Measurements from ENCODE around the gene LIMK1.

Gene LIMK1

GRCh38 chr7:74092321-74092963 is 8.8 kb downstream of the LIMK1 start:
- H4K20me1 ChIP-seq (ENCODE audit: insufficient read depth, low read length) = no peaks in the 10 kb centered on the region

GRCh38 chr7:74092964-74093471 is 9.4 kb downstream of the LIMK1 start:
- no peaks in the 10 kb centered on the region for H4K20me1 ChIP-seq (ENCODE audit: insufficient read depth, low read length)
- no peaks in the 10 kb centered on the region for H3K27me3 ChIP-seq (ENCODE audit: low read depth, low read length)
- H3K9me3 ChIP-seq (ENCODE audit: insufficient read depth, low read length) = peaks cover 4% of the 10 kb centered on the region; the same call in 1 of the 2 replicates
- H3K36me3 ChIP-seq (replicated peaks; ENCODE audit: low read depth, low read length) = peaks cover 22% of the 10 kb centered on the region
- H3K79me2 ChIP-seq (ENCODE audit: low read length) = peaks cover 21% of the 10 kb centered on the region
- TF ChIP-seq EZH2phosphoT487 (IDR thresholded peaks at IDR 0.05; ENCODE audit: low read depth) (no peak), CTCF (IDR thresholded peaks at IDR 0.05; ENCODE audit: low read depth, low read length) (no peak)
- no peak overlapping the region for H2AFZ ChIP-seq (ENCODE audit: low read depth, low read length)
- peak overlapping the region; percentile 90 for H3K27ac ChIP-seq (ENCODE audit: low read length)
- H3K4me2 ChIP-seq (ENCODE audit: low read length) = peak overlapping the region; percentile 91
- H3K4me1 ChIP-seq (ENCODE audit: low read length) = peaks cover 39% of the 10 kb centered on the region
- peak overlapping the region; percentile 77 for H3K4me3 ChIP-seq (ENCODE audit: low read length)
- peak overlapping the region; percentile 78 for H3K9ac ChIP-seq (ENCODE audit: low read length)

More at GRCh38 chr7:74092321-74092963, 8.8 kb downstream of the LIMK1 start:
- peak overlapping the region; percentile 77 for H3K4me3 ChIP-seq (ENCODE audit: low read length)
- no peaks in the 10 kb centered on the region for H3K9me3 ChIP-seq (ENCODE audit: insufficient read depth, low read length)
- peak overlapping the region; percentile 78 for H3K9ac ChIP-seq (ENCODE audit: low read length)
- no peak for TF ChIP-seq EZH2phosphoT487 (IDR thresholded peaks at IDR 0.05; ENCODE audit: low read depth)
- no peak for TF ChIP-seq CTCF (IDR thresholded peaks at IDR 0.05; ENCODE audit: low read depth, low read length)
- peaks cover 21% of the 10 kb centered on the region for H3K79me2 ChIP-seq (ENCODE audit: low read length)
- no peaks in the 10 kb centered on the region for H3K27me3 ChIP-seq (ENCODE audit: low read depth, low read length)
- no peak overlapping the region for H2AFZ ChIP-seq (ENCODE audit: low read depth, low read length)
- peak overlapping the region; percentile 90 for H3K27ac ChIP-seq (ENCODE audit: low read length)
- peaks cover 19% of the 10 kb centered on the region for H3K36me3 ChIP-seq (replicated peaks; ENCODE audit: low read depth, low read length)
- peak overlapping the region; percentile 91 for H3K4me2 ChIP-seq (ENCODE audit: low read length)
- peaks cover 42% of the 10 kb centered on the region for H3K4me1 ChIP-seq (ENCODE audit: low read length)

GRCh38 chr7:74093671-74094223 is 10.1 kb downstream of the LIMK1 start:
- peaks cover 35% of the 10 kb centered on the region for H3K4me1 ChIP-seq (ENCODE audit: low read length)
- peaks cover 21% of the 10 kb centered on the region for H3K79me2 ChIP-seq (ENCODE audit: low read length)
- peak overlapping the region; percentile 78 for H3K9ac ChIP-seq (ENCODE audit: low read length)
- TF ChIP-seq CTCF (IDR thresholded peaks at IDR 0.05; ENCODE audit: low read depth, low read length) (no peak), EZH2phosphoT487 (IDR thresholded peaks at IDR 0.05; ENCODE audit: low read depth) (no peak)
- H3K4me3 ChIP-seq (ENCODE audit: low read length) = peak overlapping the region; percentile 77
- peaks cover 4% of the 10 kb centered on the region; the same call in 1 of the 2 replicates for H3K9me3 ChIP-seq (ENCODE audit: insufficient read depth, low read length)
- peak overlapping the region; percentile 90 for H3K27ac ChIP-seq (ENCODE audit: low read length)
- H3K27me3 ChIP-seq (ENCODE audit: low read depth, low read length) = no peaks in the 10 kb centered on the region
- peak overlapping the region; percentile 91 for H3K4me2 ChIP-seq (ENCODE audit: low read length)
- H3K36me3 ChIP-seq (replicated peaks; ENCODE audit: low read depth, low read length) = peaks cover 23% of the 10 kb centered on the region
- no peak overlapping the region for H2AFZ ChIP-seq (ENCODE audit: low read depth, low read length)
- no peaks in the 10 kb centered on the region for H4K20me1 ChIP-seq (ENCODE audit: insufficient read depth, low read length)
